ENCODE measurements around the gene FAM174B. TPM values are rescaled to one million over a fixed set of nuclear protein-coding genes. Genes with fewer than 3 reads are reported as not detected.

FAM174B gene
- total and polyA plus RNA-seq, 9 donors, result 2.5 to 31.5 (median 15.4) TPM

GRCh38 chr15:92661069-92661468, 5.5 kb upstream of the FAM174B start:
- 90 to 92% (median 92%) methylated on average over 11 of the region's 11 CpGs for WGBS, 3 donors
- H3K27ac ChIP-seq, result no peak overlapping the region
- H3K4me1 ChIP-seq (ENCODE audit: insufficient read depth), result peaks cover 13% of the 10 kb centered on the region
- intact Hi-C loops (cut with DNase I), result no loop called here
- no peak for TF ChIP-seq EP300 (IDR thresholded peaks at IDR 0.05)
- no peak for TF ChIP-seq POLR2A (IDR thresholded peaks at IDR 0.05)
- TF ChIP-seq, protein P1, sequence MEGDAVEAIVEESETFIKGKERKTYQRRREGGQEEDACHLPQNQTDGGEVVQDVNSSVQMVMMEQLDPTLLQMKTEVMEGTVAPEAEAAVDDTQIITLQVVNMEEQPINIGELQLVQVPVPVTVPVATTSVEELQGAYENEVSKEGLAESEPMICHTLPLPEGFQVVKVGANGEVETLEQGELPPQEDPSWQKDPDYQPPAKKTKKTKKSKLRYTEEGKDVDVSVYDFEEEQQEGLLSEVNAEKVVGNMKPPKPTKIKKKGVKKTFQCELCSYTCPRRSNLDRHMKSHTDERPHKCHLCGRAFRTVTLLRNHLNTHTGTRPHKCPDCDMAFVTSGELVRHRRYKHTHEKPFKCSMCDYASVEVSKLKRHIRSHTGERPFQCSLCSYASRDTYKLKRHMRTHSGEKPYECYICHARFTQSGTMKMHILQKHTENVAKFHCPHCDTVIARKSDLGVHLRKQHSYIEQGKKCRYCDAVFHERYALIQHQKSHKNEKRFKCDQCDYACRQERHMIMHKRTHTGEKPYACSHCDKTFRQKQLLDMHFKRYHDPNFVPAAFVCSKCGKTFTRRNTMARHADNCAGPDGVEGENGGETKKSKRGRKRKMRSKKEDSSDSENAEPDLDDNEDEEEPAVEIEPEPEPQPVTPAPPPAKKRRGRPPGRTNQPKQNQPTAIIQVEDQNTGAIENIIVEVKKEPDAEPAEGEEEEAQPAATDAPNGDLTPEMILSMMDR (IDR thresholded peaks at IDR 0.05), result no peak
- H3K27me3 ChIP-seq, result no peaks in the 10 kb centered on the region
- DNase-seq, result no peak
- H3K9me3 ChIP-seq, result no peaks in the 10 kb centered on the region
- no peaks in the 10 kb centered on the region for H3K36me3 ChIP-seq
- no peak overlapping the region for H3K4me3 ChIP-seq

DNA sequence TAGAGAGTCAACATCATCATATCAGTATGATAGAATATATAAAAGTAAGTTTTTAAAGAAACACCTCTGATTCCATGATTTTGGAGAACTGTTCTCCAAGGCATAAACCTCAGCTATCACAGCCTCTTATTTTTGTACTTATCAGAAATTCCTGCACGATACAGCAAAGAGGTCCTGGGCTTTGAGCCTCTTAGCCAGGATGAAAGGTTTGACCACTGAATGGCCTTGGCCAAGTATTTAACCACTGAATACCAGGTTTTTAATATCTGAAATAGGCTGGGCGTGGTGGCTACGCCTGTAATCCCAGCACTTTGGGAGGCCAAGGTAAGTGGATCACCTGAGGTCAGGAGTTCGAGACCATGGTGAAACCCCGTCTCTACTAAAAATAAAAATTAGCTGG, 1.9 kb upstream of the FAM174B start:
- TF ChIP-seq, protein P1 (IDR thresholded peaks at IDR 0.05), result no peak
- TF ChIP-seq POLR2A (IDR thresholded peaks at IDR 0.05) (no peak), EP300 (IDR thresholded peaks at IDR 0.05) (no peak)
- 78 to 86% (median 81%) methylated on average over 5 of the region's 5 CpGs for WGBS, 3 donors
- H3K27me3 ChIP-seq, result no peaks in the 10 kb centered on the region

GRCh38 chr15:92656089-92656488, 514 bp upstream of the FAM174B start:
- no peaks in the 10 kb centered on the region for H3K9me3 ChIP-seq
- DNase-seq, result no peak
- H3K27ac ChIP-seq, result no peak overlapping the region
- no peaks in the 10 kb centered on the region for H3K27me3 ChIP-seq
- H3K4me3 ChIP-seq, result peak overlapping the region; percentile 47
- intact Hi-C loops (cut with DNase I), result no loop called here
- WGBS, 3 donors, result 77 to 84% (median 81%) methylated on average over 6 of the region's 6 CpGs
- peaks cover 11% of the 10 kb centered on the region for H3K4me1 ChIP-seq (ENCODE audit: insufficient read depth)
- no peak for TF ChIP-seq EP300 (IDR thresholded peaks at IDR 0.05)
- TF ChIP-seq POLR2A (IDR thresholded peaks at IDR 0.05), result no peak
- TF ChIP-seq, protein P1 (IDR thresholded peaks at IDR 0.05), result no peak
- no peaks in the 10 kb centered on the region for H3K36me3 ChIP-seq

More for the DNA sequence above, 1.9 kb upstream of the FAM174B start:
- H3K36me3 ChIP-seq, result no peaks in the 10 kb centered on the region
- H3K27ac ChIP-seq, result no peak overlapping the region
- peaks cover 11% of the 10 kb centered on the region for H3K4me1 ChIP-seq (ENCODE audit: insufficient read depth)
- DNase-seq, result no peak
- intact Hi-C loops (cut with DNase I), result no loop called here
- H3K4me3 ChIP-seq, result no peak overlapping the region
- H3K9me3 ChIP-seq, result no peaks in the 10 kb centered on the region

GRCh38 chr15:92654662-92655061, 913 bp downstream of the FAM174B start:
- WGBS, 3 donors, result 63 to 75% (median 74%) methylated on average over 7 of the region's 7 CpGs
- TF ChIP-seq POLR2A (IDR thresholded peaks at IDR 0.05), result no peak
- TF ChIP-seq EP300 (IDR thresholded peaks at IDR 0.05), result no peak
- TF ChIP-seq, protein P1 (IDR thresholded peaks at IDR 0.05), result no peak
- H3K27me3 ChIP-seq, result no peaks in the 10 kb centered on the region
- H3K36me3 ChIP-seq, result no peaks in the 10 kb centered on the region
- no peaks in the 10 kb centered on the region for H3K9me3 ChIP-seq
- H3K4me1 ChIP-seq (ENCODE audit: insufficient read depth), result peaks cover 11% of the 10 kb centered on the region
- intact Hi-C loops (cut with DNase I), result no loop called here
- DNase-seq, result no peak
- no peak overlapping the region for H3K27ac ChIP-seq
- H3K4me3 ChIP-seq, result peak overlapping the region; percentile 47

All from ovary (tissue), 9 donors.